Measurements from ENCODE around the gene ZBTB39. TPM values are rescaled to one million over a fixed set of nuclear protein-coding genes. Genes with fewer than 3 reads are reported as not detected.

Gene ZBTB39
- polyA plus RNA-seq, 1 of the 3 experiments (the other 2 are of a cell fraction) = 3.7 TPM

GRCh38 chr12:56989861-56990610, 16.3 kb downstream of the ZBTB39 start:
- H3K27ac ChIP-seq (ENCODE audit: low read depth in 2 of 2, low read length in 1 of 2) = no peak overlapping the region
- no peak overlapping the region for H3K4me3 ChIP-seq (ENCODE audit: low read depth in 2 of 2, low read length in 1 of 2)
- H3K9me2 ChIP-seq = no peaks in the 10 kb centered on the region
- H3K27me3 ChIP-seq (ENCODE audit: insufficient read depth) = no peaks in the 10 kb centered on the region
- POLR2A ChIA-PET = no interaction called here
- peaks cover 0 to 2% of the 10 kb centered on the region in 2 experiments; a peak in 2 of 4 replicates for H3K4me1 ChIP-seq (ENCODE audit: control insufficient read depth in 1 of 2, insufficient read depth in 2 of 2, low read depth in 1 of 2, low read length in 1 of 2)
- no peak overlapping the region for H2AFZ ChIP-seq (ENCODE audit: low read depth)
- no peaks in the 10 kb centered on the region for H3F3A ChIP-seq (replicated peaks; ENCODE audit: insufficient read depth)
- TF ChIP-seq FOSL2 (IDR thresholded peaks at IDR 0.05; ENCODE audit: borderline replicate concordance, low read depth) = no peak
- no peak for TF ChIP-seq IRF3 (IDR thresholded peaks at IDR 0.05; ENCODE audit: low read depth, low read length)
- no peak for TF ChIP-seq TCF12 (IDR thresholded peaks at IDR 0.05)
- no peak for TF ChIP-seq GABPA (IDR thresholded peaks at IDR 0.05; ENCODE audit: low read depth)
- no peak for TF ChIP-seq TEAD4 (IDR thresholded peaks at IDR 0.05; ENCODE audit: borderline replicate concordance, insufficient read depth)
- TF ChIP-seq POLR2AphosphoS5 (IDR thresholded peaks at IDR 0.05; ENCODE audit: low read depth, low read length) = no peak
- TF ChIP-seq RCOR1 (IDR thresholded peaks at IDR 0.05; ENCODE audit: low read length) = no peak
- no peak for TF ChIP-seq REST (IDR thresholded peaks at IDR 0.05; ENCODE audit: low read depth, low read length)
- no peak for TF ChIP-seq FOXM1 (IDR thresholded peaks at IDR 0.05; ENCODE audit: low read depth)
- TF ChIP-seq EP300 (IDR thresholded peaks at IDR 0.05; ENCODE audit: borderline replicate concordance in 1 of 2, low read depth in 1 of 2, low read length in 1 of 2) = no peak
- no peak for TF ChIP-seq ELF1 (IDR thresholded peaks at IDR 0.05)
- no peak for TF ChIP-seq RAD21 (IDR thresholded peaks at IDR 0.05; ENCODE audit: low read length)
- TF ChIP-seq ZBTB33 (IDR thresholded peaks at IDR 0.05; ENCODE audit: borderline replicate concordance, low read depth) = no peak
- H3K4me2 ChIP-seq = no peak overlapping the region
- H3K36me3 ChIP-seq (replicated peaks in 1 of 2; ENCODE audit: control insufficient read depth in 1 of 2, insufficient read depth in 2 of 2, low read length in 1 of 2) = no peaks in the 10 kb centered on the region
- no peaks in the 10 kb centered on the region for H4K20me1 ChIP-seq (ENCODE audit: insufficient read depth)
- no peak for DNase-seq
- H3K79me2 ChIP-seq (ENCODE audit: insufficient read depth) = no peaks in the 10 kb centered on the region
- CTCF ChIA-PET = interaction anchor here (0.5 to 4.2 kb wide), 4 partner anchors 10 to 1273 kb away, joined by 3 to 69 read pairs (median 4); partner anchors contain the start of gene ZBTB39
- no peaks in the 10 kb centered on the region for H3K9me3 ChIP-seq
- WGBS (ENCODE audit: low lambda C conversion rate) = 52% methylated on average over 7 of the region's 7 CpGs
- H3K9ac ChIP-seq = no peak overlapping the region

All from SK-N-SH (cell line).